ENCODE measurements around the gene PTTG1IP. TPM values are rescaled to one million over a fixed set of nuclear protein-coding genes. Genes with fewer than 3 reads are reported as not detected.

Gene PTTG1IP
- total RNA-seq, 1 experiment from 2014 or later = 330 TPM

GRCh38 chr21:44892095-44892494 is 18.6 kb upstream of the PTTG1IP start:
- no peak overlapping the region for H3K4me2 ChIP-seq (ENCODE audit: low read length)
- DNase-seq (no peak), ATAC-seq (no peak)
- no peak overlapping the region for H2AFZ ChIP-seq (ENCODE audit: low read length)
- no peaks in the 10 kb centered on the region for H3K9me3 ChIP-seq (ENCODE audit: low read length)
- H3K4me3 ChIP-seq (ENCODE audit: low read length) = no peak overlapping the region
- no peaks in the 10 kb centered on the region for H3K27me3 ChIP-seq (ENCODE audit: low read length)
- no peaks in the 10 kb centered on the region for H3F3A ChIP-seq (ENCODE audit: low read length, unreplicated experiment)
- ChIA-PET CTCF (interaction anchor here (0.6 kb wide), 3 partner anchors 91 to 381 kb away, joined by 3 to 8 read pairs (median 5); no protein-coding TSS in a partner anchor), POLR2A (ENCODE audit: unreplicated experiment) (no interaction called here)
- H3K79me2 ChIP-seq (ENCODE audit: low read length) = no peaks in the 10 kb centered on the region
- no peak overlapping the region for H3K9ac ChIP-seq (ENCODE audit: low read length)
- no peaks in the 10 kb centered on the region for H4K20me1 ChIP-seq (ENCODE audit: low read length)
- H3K27ac ChIP-seq (ENCODE audit: low read length) = no peak overlapping the region
- no TSS peak for BruUV-seq (replicated peaks)
- H3K4me1 ChIP-seq (ENCODE audit: insufficient read depth, low read length) = no peaks in the 10 kb centered on the region
- TF ChIP-seq EZH2phosphoT487 (IDR thresholded peaks at IDR 0.05; ENCODE audit: borderline replicate concordance, low read length) = no peak
- no peaks in the 10 kb centered on the region for H3K9me2 ChIP-seq (replicated peaks; ENCODE audit: low read length)
- H3K36me3 ChIP-seq (ENCODE audit: low read depth, low read length) = no peaks in the 10 kb centered on the region
- intact Hi-C loops (cut with micrococcal nuclease) = loop anchor here (2.0 kb wide), 1 partner anchor 39 kb away; no protein-coding TSS in a partner anchor

GRCh38 chr21:44891631-44892031 is 18.1 kb upstream of the PTTG1IP start:
- Histone ChIP-seq H3K9me3 (ENCODE audit: low read length) (no peaks in the 10 kb centered on the region), H4K20me1 (ENCODE audit: low read length) (no peaks in the 10 kb centered on the region), H3K9ac (ENCODE audit: low read length) (no peak overlapping the region), H3K4me2 (ENCODE audit: low read length) (no peak overlapping the region), H3K9me2 (replicated peaks; ENCODE audit: low read length) (no peaks in the 10 kb centered on the region), H3K27ac (ENCODE audit: low read length) (no peak overlapping the region), H3F3A (ENCODE audit: low read length, unreplicated experiment) (no peaks in the 10 kb centered on the region), H3K4me3 (ENCODE audit: low read length) (no peak overlapping the region), H3K79me2 (ENCODE audit: low read length) (no peaks in the 10 kb centered on the region), H3K27me3 (ENCODE audit: low read length) (no peaks in the 10 kb centered on the region), H2AFZ (ENCODE audit: low read length) (no peak overlapping the region), H3K36me3 (ENCODE audit: low read depth, low read length) (no peaks in the 10 kb centered on the region), H3K4me1 (ENCODE audit: insufficient read depth, low read length) (no peaks in the 10 kb centered on the region)
- no peak for ATAC-seq
- POLR2A ChIA-PET (ENCODE audit: unreplicated experiment) = no interaction called here
- CTCF ChIA-PET = no interaction called here
- BruUV-seq (replicated peaks) = no TSS peak
- TF ChIP-seq EZH2 (IDR thresholded peaks at IDR 0.05; ENCODE audit: low read length, unreplicated experiment) (no peak), EZH2phosphoT487 (IDR thresholded peaks at IDR 0.05; ENCODE audit: borderline replicate concordance, low read length) (no peak), CTCF (conservative IDR thresholded peaks at IDR 0.05; ENCODE audit: low read depth, low read length) (no peak)
- intact Hi-C loops (cut with micrococcal nuclease) = loop anchor here (2.0 kb wide), 1 partner anchor 39 kb away; no protein-coding TSS in a partner anchor
- no peak for DNase-seq

- no peaks in the 10 kb centered on the region for H3K27me3 ChIP-seq (ENCODE audit: low read length)
- no TSS peak for BruUV-seq (replicated peaks)
- H3K4me3 ChIP-seq (ENCODE audit: low read length) = no peak overlapping the region
- intact Hi-C loops (cut with micrococcal nuclease) = no loop called here
- H3K79me2 ChIP-seq (ENCODE audit: low read length) = no peaks in the 10 kb centered on the region
- no peaks in the 10 kb centered on the region for H3K9me2 ChIP-seq (replicated peaks; ENCODE audit: low read length)
- ATAC-seq = no peak
- no peak overlapping the region for H3K9ac ChIP-seq (ENCODE audit: low read length)
- TF ChIP-seq CTCF (conservative IDR thresholded peaks at IDR 0.05; ENCODE audit: low read depth, low read length) (no peak), EZH2 (IDR thresholded peaks at IDR 0.05; ENCODE audit: low read length, unreplicated experiment) (no peak), EZH2phosphoT487 (IDR thresholded peaks at IDR 0.05; ENCODE audit: borderline replicate concordance, low read length) (no peak)
- H3K9me3 ChIP-seq (ENCODE audit: low read length) = no peaks in the 10 kb centered on the region
- H2AFZ ChIP-seq (ENCODE audit: low read length) = no peak overlapping the region
- POLR2A ChIA-PET (ENCODE audit: unreplicated experiment) = no interaction called here
- no peaks in the 10 kb centered on the region for H3F3A ChIP-seq (ENCODE audit: low read length, unreplicated experiment)
- H3K36me3 ChIP-seq (ENCODE audit: low read depth, low read length) = no peaks in the 10 kb centered on the region
- H3K4me2 ChIP-seq (ENCODE audit: low read length) = no peak overlapping the region
- no peaks in the 10 kb centered on the region for H4K20me1 ChIP-seq (ENCODE audit: low read length)
- no peak for DNase-seq
- no peak overlapping the region for H3K27ac ChIP-seq (ENCODE audit: low read length)
- no peaks in the 10 kb centered on the region for H3K4me1 ChIP-seq (ENCODE audit: insufficient read depth, low read length)
- CTCF ChIA-PET = no interaction called here
These were observed 17.6 kb upstream of the PTTG1IP start for GRCh38 chr21:44890961-44891541.
